Measurements from ENCODE around the gene ZBTB20. TPM values are rescaled to one million over a fixed set of nuclear protein-coding genes. Genes with fewer than 3 reads are reported as not detected.

ZBTB20 gene
- total RNA-seq, 6 donors from 2014 or later = 40.0 to 150 (median 65.8) TPM

GRCh38 chr3:115099986-115100571, 47.0 kb downstream of the ZBTB20 start:
- H3K27ac ChIP-seq = peak overlapping the region; percentile 55 to 82 (median 66)
- H3K36me3 ChIP-seq = no peaks in the 10 kb centered on the region
- DNase-seq (peak in 1 of 2 donors; percentile 29), ATAC-seq (ENCODE audit: low FRiP score in 2 of 2) (peak; percentile 78 to 85)
- H3K27me3 ChIP-seq = no peaks in the 10 kb centered on the region
- peaks cover 0 to 3% (median 0%) of the 10 kb centered on the region in 4 donors for H3K9me3 ChIP-seq
- 1 to 3% methylated on average over 5 of the region's 5 CpGs for WGBS, 2 donors
- TF ChIP-seq, protein P1, sequence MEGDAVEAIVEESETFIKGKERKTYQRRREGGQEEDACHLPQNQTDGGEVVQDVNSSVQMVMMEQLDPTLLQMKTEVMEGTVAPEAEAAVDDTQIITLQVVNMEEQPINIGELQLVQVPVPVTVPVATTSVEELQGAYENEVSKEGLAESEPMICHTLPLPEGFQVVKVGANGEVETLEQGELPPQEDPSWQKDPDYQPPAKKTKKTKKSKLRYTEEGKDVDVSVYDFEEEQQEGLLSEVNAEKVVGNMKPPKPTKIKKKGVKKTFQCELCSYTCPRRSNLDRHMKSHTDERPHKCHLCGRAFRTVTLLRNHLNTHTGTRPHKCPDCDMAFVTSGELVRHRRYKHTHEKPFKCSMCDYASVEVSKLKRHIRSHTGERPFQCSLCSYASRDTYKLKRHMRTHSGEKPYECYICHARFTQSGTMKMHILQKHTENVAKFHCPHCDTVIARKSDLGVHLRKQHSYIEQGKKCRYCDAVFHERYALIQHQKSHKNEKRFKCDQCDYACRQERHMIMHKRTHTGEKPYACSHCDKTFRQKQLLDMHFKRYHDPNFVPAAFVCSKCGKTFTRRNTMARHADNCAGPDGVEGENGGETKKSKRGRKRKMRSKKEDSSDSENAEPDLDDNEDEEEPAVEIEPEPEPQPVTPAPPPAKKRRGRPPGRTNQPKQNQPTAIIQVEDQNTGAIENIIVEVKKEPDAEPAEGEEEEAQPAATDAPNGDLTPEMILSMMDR (IDR thresholded peaks at IDR 0.05) = peak in 1 of 6 experiments; percentile 8
- TF ChIP-seq POLR2A (IDR thresholded peaks at IDR 0.05) (peak in 2 of 4 donors; percentile 25 to 33), EP300 (IDR thresholded peaks at IDR 0.05) (no peak)
- peaks cover 15 to 29% (median 22%) of the 10 kb centered on the region in 4 donors for H3K4me1 ChIP-seq
- peak overlapping the region in 3 of 4 donors; percentile 29 to 48 (median 43) for H3K4me3 ChIP-seq

DNA sequence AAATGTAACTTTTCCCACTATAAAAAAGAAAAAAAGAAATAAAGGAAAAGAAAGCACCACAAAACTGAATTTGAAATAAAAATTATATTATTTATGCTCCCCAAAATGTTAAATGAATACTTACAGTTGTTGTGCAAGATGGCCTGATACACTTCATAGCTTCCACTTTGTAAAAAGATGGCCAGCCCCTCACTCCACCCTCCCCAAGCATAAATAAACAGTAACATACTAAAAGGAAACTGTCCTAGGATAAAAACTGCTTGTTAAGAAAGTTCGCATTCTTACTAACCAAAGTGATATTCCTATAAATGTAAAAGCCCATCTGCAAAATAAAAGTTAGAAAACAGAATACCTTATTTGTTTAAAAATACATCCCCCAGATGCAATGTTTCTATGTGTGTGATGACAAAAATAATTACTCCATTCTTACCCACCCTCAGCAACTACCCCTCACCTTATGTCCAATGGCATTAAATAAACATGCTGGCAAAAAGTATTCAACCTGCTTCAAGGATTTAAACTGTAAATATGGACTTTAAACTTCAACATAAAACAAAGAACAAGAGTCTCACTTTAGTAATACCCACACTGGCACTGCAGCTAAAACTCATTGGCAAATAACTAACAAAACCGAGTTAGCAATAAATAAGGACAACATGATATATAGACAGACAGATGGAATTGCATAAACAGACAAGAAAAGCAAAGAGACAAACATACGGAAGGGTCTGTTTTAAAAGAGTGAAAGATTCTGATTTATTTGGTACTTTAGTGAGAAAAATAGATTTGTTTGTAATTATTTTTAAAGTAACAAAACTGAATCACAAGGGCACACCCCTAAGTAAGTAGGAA, 47.7 kb downstream of the ZBTB20 start:
- DNase-seq (no peak), ATAC-seq (ENCODE audit: low FRiP score in 2 of 2) (peak in 1 of 2 donors; percentile 47)
- Histone ChIP-seq H3K4me1 (peaks cover 15 to 29% (median 22%) of the 10 kb centered on the region in 4 donors), H3K9me3 (peaks cover 0 to 2% (median 0%) of the 10 kb centered on the region in 4 donors), H3K4me3 (peak overlapping the region in 3 of 4 donors; percentile 29 to 48 (median 43)), H3K27me3 (no peaks in the 10 kb centered on the region), H3K36me3 (no peaks in the 10 kb centered on the region), H3K27ac (peak overlapping the region; percentile 55 to 82 (median 66))
- 26 to 27% methylated on average over 3 of the region's 3 CpGs for WGBS, 2 donors
- no peak for TF ChIP-seq POLR2AphosphoS5 (IDR thresholded peaks at IDR 0.05)
- TF ChIP-seq EP300 (IDR thresholded peaks at IDR 0.05) = no peak
- no peak for TF ChIP-seq POLR2A (IDR thresholded peaks at IDR 0.05)
- TF ChIP-seq, protein P1 (IDR thresholded peaks at IDR 0.05) = no peak

- H3K27ac ChIP-seq = peak overlapping the region in 3 of 4 donors; percentile 56 to 82 (median 77)
- ATAC-seq (ENCODE audit: low FRiP score in 2 of 2) (no peak), DNase-seq (no peak)
- WGBS, 2 donors = 78 to 86% methylated on average over 7 of the region's 7 CpGs
- H3K27me3 ChIP-seq = no peaks in the 10 kb centered on the region
- no peak for TF ChIP-seq POLR2AphosphoS5 (IDR thresholded peaks at IDR 0.05)
- TF ChIP-seq, protein P1 (IDR thresholded peaks at IDR 0.05) = no peak
- no peak for TF ChIP-seq EP300 (IDR thresholded peaks at IDR 0.05)
- no peak for TF ChIP-seq POLR2A (IDR thresholded peaks at IDR 0.05)
- H3K9me3 ChIP-seq = no peaks in the 10 kb centered on the region
- H3K36me3 ChIP-seq = no peaks in the 10 kb centered on the region
- peak overlapping the region in 1 of 4 donors; percentile 43 for H3K4me3 ChIP-seq
- peaks cover 15 to 29% (median 22%) of the 10 kb centered on the region in 4 donors for H3K4me1 ChIP-seq
Observed at GRCh38 chr3:115098354-115099073, 48.6 kb downstream of the ZBTB20 start.

GRCh38 chr3:115095236-115095635, 51.9 kb downstream of the ZBTB20 start:
- 80 to 88% methylated on average over 1 of the region's 1 CpG for WGBS, 2 donors
- TF ChIP-seq POLR2AphosphoS5 (IDR thresholded peaks at IDR 0.05) (no peak), EP300 (IDR thresholded peaks at IDR 0.05) (no peak), POLR2A (IDR thresholded peaks at IDR 0.05) (no peak)
- TF ChIP-seq, protein P1 (IDR thresholded peaks at IDR 0.05) = no peak
- no peak overlapping the region for H3K4me3 ChIP-seq
- no peaks in the 10 kb centered on the region for H3K36me3 ChIP-seq
- H3K27me3 ChIP-seq = no peaks in the 10 kb centered on the region
- H3K4me1 ChIP-seq = peaks cover 18 to 37% (median 23%) of the 10 kb centered on the region in 4 donors
- ATAC-seq (ENCODE audit: low FRiP score in 2 of 2) (no peak), DNase-seq (no peak)
- H3K9me3 ChIP-seq = no peaks in the 10 kb centered on the region
- H3K27ac ChIP-seq = no peak overlapping the region
